Measurements from ENCODE around the gene PRKAR2B. TPM values are rescaled to one million over a fixed set of nuclear protein-coding genes. Genes with fewer than 3 reads are reported as not detected.

Gene PRKAR2B
- total RNA-seq, 4 donors from 2014 or later: 33.1 to 54.6 (median 51.5) TPM

DNA sequence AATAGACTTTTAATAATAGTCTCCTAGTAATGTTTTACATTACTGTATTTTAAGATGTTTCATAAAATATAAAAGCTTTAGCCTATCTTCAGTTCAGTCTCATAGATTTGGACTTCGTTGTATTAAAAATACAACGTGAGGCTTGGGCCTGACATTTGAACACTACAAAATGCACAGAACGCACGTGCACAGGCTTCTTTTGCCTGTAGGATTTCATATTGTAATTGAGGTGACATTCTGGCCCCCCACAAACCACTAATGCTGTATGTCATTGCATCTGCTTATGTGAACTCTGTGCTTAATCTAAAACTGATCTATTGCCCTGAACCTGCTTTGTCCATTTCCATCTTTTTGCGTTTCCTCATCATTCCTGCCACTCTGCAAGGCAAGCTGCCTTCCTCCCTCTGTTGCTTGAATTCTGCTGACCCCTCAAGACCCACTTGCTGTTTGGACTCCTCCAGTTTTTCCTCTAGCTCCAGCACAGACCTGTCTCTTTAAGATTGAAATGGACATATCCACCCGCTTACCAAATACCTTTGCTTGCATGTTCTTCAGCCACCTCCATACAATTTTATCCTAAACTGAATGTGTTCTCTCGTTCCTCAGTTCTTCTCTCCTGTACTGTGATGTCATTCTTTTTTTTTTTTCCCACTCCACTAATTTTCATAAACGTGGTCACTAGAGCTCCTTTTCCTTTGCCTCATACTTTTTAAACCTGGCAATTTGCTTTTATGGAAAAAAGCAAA is 12.4 kb downstream of the PRKAR2B start:
- TF ChIP-seq EP300 (IDR thresholded peaks at IDR 0.05) (no peak), POLR2A (IDR thresholded peaks at IDR 0.05) (no peak)
- TF ChIP-seq, protein P1, sequence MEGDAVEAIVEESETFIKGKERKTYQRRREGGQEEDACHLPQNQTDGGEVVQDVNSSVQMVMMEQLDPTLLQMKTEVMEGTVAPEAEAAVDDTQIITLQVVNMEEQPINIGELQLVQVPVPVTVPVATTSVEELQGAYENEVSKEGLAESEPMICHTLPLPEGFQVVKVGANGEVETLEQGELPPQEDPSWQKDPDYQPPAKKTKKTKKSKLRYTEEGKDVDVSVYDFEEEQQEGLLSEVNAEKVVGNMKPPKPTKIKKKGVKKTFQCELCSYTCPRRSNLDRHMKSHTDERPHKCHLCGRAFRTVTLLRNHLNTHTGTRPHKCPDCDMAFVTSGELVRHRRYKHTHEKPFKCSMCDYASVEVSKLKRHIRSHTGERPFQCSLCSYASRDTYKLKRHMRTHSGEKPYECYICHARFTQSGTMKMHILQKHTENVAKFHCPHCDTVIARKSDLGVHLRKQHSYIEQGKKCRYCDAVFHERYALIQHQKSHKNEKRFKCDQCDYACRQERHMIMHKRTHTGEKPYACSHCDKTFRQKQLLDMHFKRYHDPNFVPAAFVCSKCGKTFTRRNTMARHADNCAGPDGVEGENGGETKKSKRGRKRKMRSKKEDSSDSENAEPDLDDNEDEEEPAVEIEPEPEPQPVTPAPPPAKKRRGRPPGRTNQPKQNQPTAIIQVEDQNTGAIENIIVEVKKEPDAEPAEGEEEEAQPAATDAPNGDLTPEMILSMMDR (IDR thresholded peaks at IDR 0.05): no peak
- DNase-seq (ENCODE audit: low spot score in 2 of 2): no peak
- Histone ChIP-seq H3K9me3 (no peaks in the 10 kb centered on the region), H3K4me1 (no peaks in the 10 kb centered on the region), H3K27ac (no peak overlapping the region), H3K27me3 (no peaks in the 10 kb centered on the region), H3K36me3 (peaks cover 0 to 3% (median 0%) of the 10 kb centered on the region in 3 donors), H3K4me3 (no peak overlapping the region)
- WGBS, 2 donors: 77 to 81% methylated on average over 8 of the region's 8 CpGs

DNA sequence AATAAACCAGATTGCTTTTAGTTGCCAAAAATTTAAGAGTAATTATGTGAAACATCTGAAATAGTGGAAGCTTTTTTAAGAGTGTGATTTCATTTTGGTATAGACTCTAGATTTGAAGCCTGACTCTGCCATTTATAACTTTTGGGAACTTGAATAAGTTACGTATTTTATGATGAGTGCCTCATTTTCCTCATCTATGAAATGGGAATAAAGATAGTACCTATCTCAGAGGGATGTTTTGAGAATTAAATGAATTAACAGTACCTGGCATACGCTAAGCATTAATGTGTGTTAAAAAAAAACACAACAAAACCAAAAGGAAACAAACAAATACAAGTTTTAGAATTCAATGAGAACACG is 12.9 kb downstream of the PRKAR2B start:
- DNase-seq (ENCODE audit: low spot score in 2 of 2): no peak
- TF ChIP-seq, protein P1 (IDR thresholded peaks at IDR 0.05): no peak
- TF ChIP-seq EP300 (IDR thresholded peaks at IDR 0.05) (no peak), POLR2A (IDR thresholded peaks at IDR 0.05) (no peak)
- WGBS, 2 donors: 91 to 94% methylated on average over 3 of the region's 3 CpGs
- no peaks in the 10 kb centered on the region for H3K9me3 ChIP-seq
- no peaks in the 10 kb centered on the region for H3K27me3 ChIP-seq
- no peak overlapping the region for H3K27ac ChIP-seq
- H3K4me1 ChIP-seq: no peaks in the 10 kb centered on the region
- H3K36me3 ChIP-seq: peaks cover 0 to 3% (median 0%) of the 10 kb centered on the region in 3 donors
- H3K4me3 ChIP-seq: no peak overlapping the region

DNA sequence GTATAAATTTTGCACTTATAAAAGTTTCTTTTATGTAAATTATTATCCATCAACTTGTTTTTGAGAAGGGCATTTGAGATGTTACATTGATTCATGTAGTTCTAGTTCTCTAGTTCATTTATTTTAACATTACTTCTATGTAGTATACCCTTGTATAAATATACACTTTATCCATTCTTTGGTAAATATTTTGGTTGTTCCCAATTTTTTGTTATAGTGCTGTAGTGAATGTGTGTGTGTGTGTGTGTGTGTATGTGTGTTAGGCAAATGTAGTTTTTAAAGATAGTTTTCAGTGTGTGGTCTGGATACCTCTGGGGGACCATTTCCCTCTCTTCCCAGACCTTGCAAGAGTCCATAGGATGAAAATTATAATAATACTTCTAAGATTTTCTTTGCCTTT is 15.0 kb downstream of the PRKAR2B start:
- no peaks in the 10 kb centered on the region for H3K27me3 ChIP-seq
- H3K36me3 ChIP-seq: peaks cover 0 to 3% (median 0%) of the 10 kb centered on the region in 3 donors
- no peaks in the 10 kb centered on the region for H3K9me3 ChIP-seq
- DNase-seq (ENCODE audit: low spot score in 2 of 2): no peak
- no peak for TF ChIP-seq POLR2A (IDR thresholded peaks at IDR 0.05)
- no peak for TF ChIP-seq EP300 (IDR thresholded peaks at IDR 0.05)
- TF ChIP-seq, protein P1 (IDR thresholded peaks at IDR 0.05): no peak
- H3K27ac ChIP-seq: no peak overlapping the region
- no peaks in the 10 kb centered on the region for H3K4me1 ChIP-seq
- no peak overlapping the region for H3K4me3 ChIP-seq

DNA sequence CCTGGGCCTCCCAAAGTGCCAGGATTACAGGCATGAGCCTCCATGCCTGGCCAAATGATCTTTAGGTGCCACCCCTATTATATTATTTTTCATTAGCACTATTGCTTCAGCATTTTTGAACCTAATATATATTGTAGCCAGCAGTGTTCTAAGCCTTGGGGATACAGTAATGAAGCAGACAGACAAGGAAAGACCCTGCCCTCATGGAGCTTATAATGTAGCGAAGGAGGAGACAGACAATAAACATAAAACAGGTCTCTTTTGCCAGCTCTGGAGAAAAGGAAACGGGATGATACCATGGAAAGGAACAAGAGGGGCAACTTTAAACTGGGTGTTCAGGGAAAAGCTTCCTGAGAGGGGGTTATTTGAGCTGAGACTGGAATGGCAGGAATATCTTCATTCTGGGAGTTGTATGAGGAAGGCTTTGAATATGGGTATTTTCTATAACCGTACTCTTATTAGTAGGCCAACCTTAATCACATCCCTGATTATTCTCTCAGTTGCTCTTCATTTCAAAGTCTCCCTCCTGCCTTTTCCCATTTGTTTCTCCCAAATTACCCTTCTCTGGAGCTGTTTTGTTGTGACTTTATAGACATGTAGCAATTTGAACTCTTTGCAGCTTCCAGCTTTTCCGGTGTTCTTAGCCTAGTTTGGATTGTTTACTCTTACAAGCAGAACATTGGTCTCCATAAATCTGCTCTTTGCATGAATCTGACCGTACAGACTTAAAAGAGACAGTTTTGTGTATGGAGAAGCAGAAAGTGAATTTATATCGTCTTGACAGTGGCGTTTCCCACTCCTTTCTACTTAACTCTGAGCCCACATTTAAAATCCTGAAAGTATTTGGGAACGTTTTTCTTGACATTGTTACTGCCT is 19.0 kb downstream of the PRKAR2B start:
- WGBS, 2 donors: 59% methylated on average over 8 of the region's 8 CpGs
- TF ChIP-seq POLR2A (IDR thresholded peaks at IDR 0.05) (no peak), EP300 (IDR thresholded peaks at IDR 0.05) (no peak)
- TF ChIP-seq, protein P1 (IDR thresholded peaks at IDR 0.05): no peak
- Histone ChIP-seq H3K4me3 (no peak overlapping the region), H3K27ac (no peak overlapping the region), H3K4me1 (peaks cover 0 to 6% (median 2%) of the 10 kb centered on the region in 4 donors), H3K36me3 (peaks cover 0 to 3% (median 0%) of the 10 kb centered on the region in 3 donors), H3K9me3 (no peaks in the 10 kb centered on the region), H3K27me3 (no peaks in the 10 kb centered on the region)
- no peak for DNase-seq (ENCODE audit: low spot score in 2 of 2)

DNA sequence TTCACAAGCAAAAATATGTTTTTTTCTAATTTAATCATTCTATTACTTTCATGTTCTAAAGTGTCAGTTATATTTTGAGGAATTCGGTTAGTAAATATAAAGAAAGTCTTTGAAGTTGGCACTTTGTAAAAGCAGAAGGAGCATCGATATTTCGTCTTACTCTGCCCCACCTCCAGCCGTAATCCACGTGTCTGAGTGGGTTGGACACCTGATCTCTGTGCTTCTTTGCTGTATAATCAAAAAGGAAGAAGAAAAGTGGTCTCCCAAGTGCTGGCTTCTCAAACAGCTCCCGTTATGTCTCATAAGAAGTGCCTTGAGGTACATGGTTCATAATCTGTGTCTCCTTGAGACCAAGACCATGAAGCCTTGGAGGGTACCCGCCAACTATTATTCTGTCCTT is 19.8 kb downstream of the PRKAR2B start:
- Histone ChIP-seq H3K27ac (no peak overlapping the region), H3K4me3 (no peak overlapping the region), H3K36me3 (peaks cover 0 to 3% (median 0%) of the 10 kb centered on the region in 3 donors), H3K4me1 (peaks cover 0 to 6% (median 2%) of the 10 kb centered on the region in 4 donors), H3K9me3 (no peaks in the 10 kb centered on the region), H3K27me3 (no peaks in the 10 kb centered on the region)
- WGBS, 2 donors: 77 to 83% methylated on average over 7 of the region's 7 CpGs
- TF ChIP-seq POLR2A (IDR thresholded peaks at IDR 0.05) (no peak), EP300 (IDR thresholded peaks at IDR 0.05) (no peak)
- TF ChIP-seq, protein P1 (IDR thresholded peaks at IDR 0.05): no peak
- no peak for DNase-seq (ENCODE audit: low spot score in 2 of 2)

Measured in tibial nerve (tissue), 4 donors.